ENCODE measurements around the gene FOXC2. TPM values are rescaled to one million over a fixed set of nuclear protein-coding genes. Genes with fewer than 3 reads are reported as not detected.

FOXC2 gene
- total and polyA plus RNA-seq, 2 of the 13 experiments (the other 11 are each of a cell fraction or from before 2014, with no cell fraction given): not detected

GRCh38 chr16:86563469-86564345 lies 2.9 kb upstream of the FOXC2 start (continued):
- TF ChIP-seq THAP8 (CRISPR knock-in tag; IDR thresholded peaks at IDR 0.05; ENCODE audit: borderline replicate concordance) (no peak), SOX13 (IDR thresholded peaks at IDR 0.05) (no peak), SOX13 (CRISPR knock-in tag; conservative IDR thresholded peaks at IDR 0.05 in 1 of 2, IDR thresholded peaks at IDR 0.05 in 1 of 2) (no peak), SP4 (CRISPR knock-in tag; IDR thresholded peaks at IDR 0.05) (peak; percentile 30; the same call in 1 of the 2 replicates), ZNF354B (CRISPR knock-in tag; IDR thresholded peaks at IDR 0.05) (no peak), NFRKB (IDR thresholded peaks at IDR 0.05) (no peak), MLLT10 (CRISPR knock-in tag; IDR thresholded peaks at IDR 0.05) (no peak), ZNF569 (CRISPR knock-in tag; IDR thresholded peaks at IDR 0.05; ENCODE audit: borderline replicate concordance) (no peak), TAF15 (IDR thresholded peaks at IDR 0.05; ENCODE audit: low read depth, low read length, poor library complexity, severe bottlenecking) (no peak), ZFYVE20 (CRISPR knock-in tag; IDR thresholded peaks at IDR 0.05; ENCODE audit: borderline replicate concordance, low read depth) (no peak), GMEB2 (CRISPR knock-in tag; IDR thresholded peaks at IDR 0.05; ENCODE audit: low read depth) (no peak), ZBTB20 (CRISPR knock-in tag; IDR thresholded peaks at IDR 0.05; ENCODE audit: borderline replicate concordance, low read depth) (no peak), GFI1 (CRISPR knock-in tag; IDR thresholded peaks at IDR 0.05; ENCODE audit: borderline replicate concordance) (no peak), ZNF616 (CRISPR knock-in tag; IDR thresholded peaks at IDR 0.05; ENCODE audit: low read depth) (no peak), SIX4 (CRISPR knock-in tag; IDR thresholded peaks at IDR 0.05) (no peak), DNMT1 (CRISPR knock-in tag; IDR thresholded peaks at IDR 0.05) (no peak), CENPX (CRISPR knock-in tag; IDR thresholded peaks at IDR 0.05) (no peak)
- TF ChIP-seq, protein P1, sequence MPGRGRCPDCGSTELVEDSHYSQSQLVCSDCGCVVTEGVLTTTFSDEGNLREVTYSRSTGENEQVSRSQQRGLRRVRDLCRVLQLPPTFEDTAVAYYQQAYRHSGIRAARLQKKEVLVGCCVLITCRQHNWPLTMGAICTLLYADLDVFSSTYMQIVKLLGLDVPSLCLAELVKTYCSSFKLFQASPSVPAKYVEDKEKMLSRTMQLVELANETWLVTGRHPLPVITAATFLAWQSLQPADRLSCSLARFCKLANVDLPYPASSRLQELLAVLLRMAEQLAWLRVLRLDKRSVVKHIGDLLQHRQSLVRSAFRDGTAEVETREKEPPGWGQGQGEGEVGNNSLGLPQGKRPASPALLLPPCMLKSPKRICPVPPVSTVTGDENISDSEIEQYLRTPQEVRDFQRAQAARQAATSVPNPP (CRISPR knock-in tag; IDR thresholded peaks at IDR 0.05): no peak
- TF ChIP-seq, protein P2, sequence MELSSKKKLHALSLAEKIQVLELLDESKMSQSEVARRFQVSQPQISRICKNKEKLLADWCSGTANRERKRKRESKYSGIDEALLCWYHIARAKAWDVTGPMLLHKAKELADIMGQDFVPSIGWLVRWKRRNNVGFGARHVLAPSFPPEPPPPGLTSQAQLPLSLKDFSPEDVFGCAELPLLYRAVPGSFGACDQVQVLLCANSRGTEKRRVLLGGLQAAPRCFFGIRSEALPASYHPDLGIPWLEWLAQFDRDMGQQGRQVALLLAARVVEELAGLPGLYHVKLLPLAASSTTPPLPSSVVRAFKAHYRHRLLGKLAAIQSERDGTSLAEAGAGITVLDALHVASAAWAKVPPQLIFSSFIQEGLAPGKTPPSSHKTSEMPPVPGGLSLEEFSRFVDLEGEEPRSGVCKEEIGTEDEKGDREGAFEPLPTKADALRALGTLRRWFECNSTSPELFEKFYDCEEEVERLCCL (CRISPR knock-in tag; IDR thresholded peaks at IDR 0.05; ENCODE audit: borderline replicate concordance): no peak
- TF ChIP-seq, protein P3, sequence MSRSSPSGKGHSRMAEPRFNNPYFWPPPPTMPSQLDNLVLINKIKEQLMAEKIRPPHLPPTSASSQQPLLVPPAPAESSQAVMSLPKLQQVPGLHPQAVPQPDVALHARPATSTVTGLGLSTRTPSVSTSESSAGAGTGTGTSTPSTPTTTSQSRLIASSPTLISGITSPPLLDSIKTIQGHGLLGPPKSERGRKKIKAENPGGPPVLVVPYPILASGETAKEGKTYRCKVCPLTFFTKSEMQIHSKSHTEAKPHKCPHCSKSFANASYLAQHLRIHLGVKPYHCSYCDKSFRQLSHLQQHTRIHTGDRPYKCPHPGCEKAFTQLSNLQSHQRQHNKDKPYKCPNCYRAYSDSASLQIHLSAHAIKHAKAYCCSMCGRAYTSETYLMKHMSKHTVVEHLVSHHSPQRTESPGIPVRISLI (CRISPR knock-in tag; IDR thresholded peaks at IDR 0.05; ENCODE audit: borderline replicate concordance): peak; percentile 43; the same call in 1 of the 2 replicates
